ENCODE data around the gene KCNJ6.
A peak's percentile ranks its signal among the peaks of the same experiment; 100 is the strongest.
"Not testable (repeated sequence)": the region's sequence is repeated elsewhere in the genome, so short reads cannot be mapped to it uniquely, and the experiment has no call there.

The KCNJ6 gene

DNA sequence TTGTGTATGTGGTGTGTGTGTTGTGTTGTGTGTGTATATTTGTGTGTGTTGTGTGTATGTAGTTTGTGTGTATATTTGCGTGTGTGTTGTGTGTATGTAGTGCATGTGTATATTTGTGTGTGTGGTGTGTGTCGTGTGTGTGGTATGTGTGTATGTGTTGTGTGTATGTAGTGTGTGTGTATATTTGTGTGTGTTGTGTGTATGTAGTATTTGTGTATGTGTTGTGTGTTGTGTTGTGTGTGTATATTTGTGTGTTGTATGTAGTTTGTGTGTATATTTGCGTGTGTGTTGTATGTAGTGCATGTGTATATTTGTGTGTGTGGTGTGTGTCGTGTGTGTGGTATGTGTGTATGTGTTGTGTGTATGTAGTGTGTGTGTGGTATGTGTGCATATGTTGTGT lies 154.9 kb downstream of the KCNJ6 start:
- H3K36me3 ChIP-seq (ENCODE audit: control insufficient read depth in 4 of 4, insufficient read depth in 4 of 4, low read length in 3 of 4); H3K9me3 ChIP-seq (ENCODE audit: control extremely low read depth in 1 of 5, control insufficient read depth in 4 of 5, insufficient read depth in 2 of 5, low read depth in 1 of 5, low read length in 4 of 5); POLR2A ChIA-PET; H3K4me3 ChIP-seq (ENCODE audit: control insufficient read depth in 1 of 7, extremely low read depth in 1 of 7, insufficient read depth in 4 of 7, low read depth in 2 of 7, low read length in 6 of 7); H3K4me1 ChIP-seq (ENCODE audit: control extremely low read depth in 1 of 4, control insufficient read depth in 4 of 4, insufficient read depth in 4 of 4, low read length in 3 of 4); H3K27ac ChIP-seq (ENCODE audit: insufficient read depth in 1 of 2, low read depth in 1 of 2, low read length in 2 of 2, poor library complexity in 1 of 2, severe bottlenecking in 2 of 2); H3K27me3 ChIP-seq (replicated peaks in 2 of 5; ENCODE audit: control insufficient read depth in 4 of 5, insufficient read depth in 5 of 5, low read length in 4 of 5): not testable (repeated sequence)
- 98% methylated on average over 4 of the region's 4 CpGs for WGBS (ENCODE audit: insufficient coverage)
- CTCF ChIA-PET = interaction anchor here (3.6 kb wide), 1 partner anchor 367 kb away, joined by 36 read pairs; no protein-coding TSS in a partner anchor
- DNase-seq = peak in 1 of 3 donors; percentile 18

DNA sequence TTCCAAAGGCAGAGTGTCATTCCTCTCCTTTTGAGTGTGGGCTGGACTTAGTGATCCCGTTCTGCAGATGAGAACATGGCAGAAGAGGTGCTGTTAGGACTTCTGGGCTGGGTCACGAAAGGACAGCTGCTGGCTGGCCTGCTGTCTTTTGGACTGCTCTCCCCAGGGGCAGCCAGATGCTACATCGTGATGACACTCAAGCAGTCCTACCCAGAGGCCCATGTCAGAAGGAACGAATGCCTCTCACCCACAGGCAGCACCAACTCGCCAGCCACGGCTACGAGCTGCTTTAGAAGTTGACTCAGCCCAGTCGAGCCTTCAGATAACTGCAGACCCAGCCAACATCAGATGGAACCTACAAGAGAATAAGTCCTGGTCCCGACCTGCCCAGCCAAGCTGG lies 156.5 kb downstream of the KCNJ6 start:
- ChIA-PET POLR2A (no interaction called here), CTCF (interaction anchor here (1.0 to 3.6 kb wide), 8 partner anchors 12 to 368 kb away, joined by 3 to 36 read pairs (median 4); partner anchors contain the start of gene KCNJ6)
- Histone ChIP-seq H3K27me3 (replicated peaks in 2 of 5; ENCODE audit: control insufficient read depth in 4 of 5, insufficient read depth in 5 of 5, low read length in 4 of 5) (peaks cover 0 to 15% (median 0%) of the 10 kb centered on the region in 5 experiments), H3K4me1 (ENCODE audit: control extremely low read depth in 1 of 4, control insufficient read depth in 4 of 4, insufficient read depth in 4 of 4, low read length in 3 of 4) (no peaks in the 10 kb centered on the region), H3K27ac (ENCODE audit: insufficient read depth in 1 of 2, low read depth in 1 of 2, low read length in 2 of 2, poor library complexity in 1 of 2, severe bottlenecking in 2 of 2) (no peak overlapping the region), H3K9me3 (ENCODE audit: control extremely low read depth in 1 of 5, control insufficient read depth in 4 of 5, insufficient read depth in 2 of 5, low read depth in 1 of 5, low read length in 4 of 5) (no peaks in the 10 kb centered on the region), H3K36me3 (ENCODE audit: control insufficient read depth in 4 of 4, insufficient read depth in 4 of 4, low read length in 3 of 4) (no peaks in the 10 kb centered on the region), H3K4me3 (ENCODE audit: control insufficient read depth in 1 of 7, extremely low read depth in 1 of 7, insufficient read depth in 4 of 7, low read depth in 2 of 7, low read length in 6 of 7) (no peak overlapping the region)
- 95% methylated on average over 7 of the region's 9 CpGs for WGBS (ENCODE audit: insufficient coverage)
- no peak for DNase-seq

DNA sequence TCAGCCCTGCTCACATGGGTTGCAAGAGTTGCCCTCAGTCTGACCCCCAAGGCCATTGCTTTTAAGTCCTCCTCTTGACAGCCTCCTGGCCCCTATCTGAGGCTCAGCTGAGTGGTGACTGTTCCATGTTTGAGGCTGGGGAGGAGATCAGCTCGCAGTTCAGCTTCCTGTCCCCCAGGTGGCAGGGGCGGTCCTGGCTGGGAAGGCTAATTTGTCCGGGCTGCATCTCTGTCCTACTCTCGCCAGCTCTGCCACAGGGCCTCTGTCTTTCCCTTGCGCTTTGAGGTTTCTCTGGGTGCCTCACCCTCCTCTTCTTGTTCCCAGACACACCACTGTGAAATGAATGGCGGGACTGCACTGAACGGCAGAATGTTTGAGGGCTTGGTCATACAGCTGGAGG lies 157.3 kb downstream of the KCNJ6 start:
- 33% methylated on average over 6 of the region's 7 CpGs for WGBS (ENCODE audit: insufficient coverage)
- H3K36me3 ChIP-seq (ENCODE audit: control insufficient read depth in 4 of 4, insufficient read depth in 4 of 4, low read length in 3 of 4) = no peaks in the 10 kb centered on the region
- no peak overlapping the region for H3K27ac ChIP-seq (ENCODE audit: insufficient read depth in 1 of 2, low read depth in 1 of 2, low read length in 2 of 2, poor library complexity in 1 of 2, severe bottlenecking in 2 of 2)
- POLR2A ChIA-PET = no interaction called here
- DNase-seq = peak; percentile 37 to 70 (median 62)
- CTCF ChIA-PET = interaction anchor here (0.7 to 3.6 kb wide), 15 partner anchors 11 to 599 kb away, joined by 3 to 36 read pairs (median 3); partner anchors contain the start of gene KCNJ6
- H3K4me3 ChIP-seq (ENCODE audit: control insufficient read depth in 1 of 7, extremely low read depth in 1 of 7, insufficient read depth in 4 of 7, low read depth in 2 of 7, low read length in 6 of 7) = no peak overlapping the region
- H3K27me3 ChIP-seq (replicated peaks in 2 of 5; ENCODE audit: control insufficient read depth in 4 of 5, insufficient read depth in 5 of 5, low read length in 4 of 5) = peaks cover 0 to 19% (median 0%) of the 10 kb centered on the region in 5 experiments
- H3K4me1 ChIP-seq (ENCODE audit: control extremely low read depth in 1 of 4, control insufficient read depth in 4 of 4, insufficient read depth in 4 of 4, low read length in 3 of 4) = no peaks in the 10 kb centered on the region
- no peaks in the 10 kb centered on the region for H3K9me3 ChIP-seq (ENCODE audit: control extremely low read depth in 1 of 5, control insufficient read depth in 4 of 5, insufficient read depth in 2 of 5, low read depth in 1 of 5, low read length in 4 of 5)

DNA sequence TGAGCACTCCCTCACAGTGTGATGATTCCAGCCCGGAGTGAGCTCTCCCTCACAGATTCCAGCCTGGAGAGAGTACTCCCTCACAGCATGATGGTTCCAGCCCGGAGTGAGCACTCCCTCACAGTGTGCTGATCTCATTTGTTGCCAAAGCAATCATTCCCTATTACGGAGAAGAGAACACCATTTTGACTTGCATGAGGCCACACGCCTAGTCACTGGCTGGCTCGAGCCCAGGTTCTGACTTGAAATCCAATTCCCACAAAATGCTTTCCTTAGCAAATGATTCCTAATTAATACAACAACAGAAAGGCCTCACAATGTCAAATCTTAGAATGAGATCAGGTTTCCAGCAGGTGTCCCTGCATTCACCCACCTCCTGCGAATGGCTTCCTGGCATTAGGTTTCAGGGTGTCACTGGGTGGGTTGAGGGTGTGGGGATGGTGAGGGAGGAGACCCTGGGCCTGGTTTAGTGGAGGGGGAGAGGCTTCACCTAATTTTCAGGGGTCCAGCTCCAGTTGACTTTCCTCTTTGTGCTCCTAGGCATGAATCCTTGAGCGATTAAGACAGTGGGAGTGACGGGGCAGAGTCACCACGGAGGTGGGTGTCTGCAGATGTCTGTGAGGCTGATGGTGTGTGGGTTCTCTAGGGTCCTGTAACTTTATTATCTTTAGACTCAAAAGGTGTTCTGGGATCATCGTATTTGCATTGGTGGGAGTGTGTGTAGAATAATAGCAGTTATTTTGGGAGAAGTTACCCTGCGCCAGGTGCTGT lies 158.5 kb downstream of the KCNJ6 start:
- ChIA-PET POLR2A (no interaction called here), CTCF (interaction anchor here (1.1 to 3.6 kb wide), 6 partner anchors 10 to 600 kb away, joined by 3 to 36 read pairs (median 8); partner anchors contain the start of gene KCNJ6)
- 65% methylated on average over 6 of the region's 11 CpGs for WGBS (ENCODE audit: insufficient coverage)

DNA sequence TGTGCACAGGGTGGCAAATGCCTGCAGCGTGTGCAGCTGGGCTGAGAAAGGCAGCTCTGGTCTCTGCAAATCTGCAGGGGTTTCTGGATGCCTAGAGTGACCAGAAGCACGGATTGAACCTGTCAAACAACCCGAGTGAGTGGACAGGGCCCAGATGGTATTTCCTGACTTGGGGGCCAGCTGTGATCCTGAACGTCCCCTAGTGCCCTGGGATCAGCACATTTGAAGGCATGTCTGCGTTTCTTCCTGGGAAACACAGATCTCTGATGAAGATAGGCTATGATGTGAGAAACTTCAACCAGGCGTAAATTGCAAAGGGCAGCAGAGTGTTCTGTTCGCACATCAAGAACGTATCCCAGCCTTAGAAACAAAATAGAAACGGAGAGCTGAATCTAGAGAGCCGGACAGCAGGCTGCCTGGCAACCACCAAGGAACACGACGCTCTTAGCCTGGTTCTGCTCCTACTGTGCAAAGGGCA lies 163.1 kb downstream of the KCNJ6 start:
- 75% methylated on average over 12 of the region's 12 CpGs for WGBS (ENCODE audit: insufficient coverage)
- no peak for DNase-seq
- ChIA-PET POLR2A (no interaction called here), CTCF (interaction anchor here (1.5 kb wide), 1 partner anchor 373 kb away, joined by 3 read pairs; no protein-coding TSS in a partner anchor)
- Histone ChIP-seq H3K4me3 (ENCODE audit: control insufficient read depth in 1 of 7, extremely low read depth in 1 of 7, insufficient read depth in 4 of 7, low read depth in 2 of 7, low read length in 6 of 7) (no peak overlapping the region), H3K9me3 (ENCODE audit: control extremely low read depth in 1 of 5, control insufficient read depth in 4 of 5, insufficient read depth in 2 of 5, low read depth in 1 of 5, low read length in 4 of 5) (no peaks in the 10 kb centered on the region), H3K36me3 (ENCODE audit: control insufficient read depth in 4 of 4, insufficient read depth in 4 of 4, low read length in 3 of 4) (no peaks in the 10 kb centered on the region), H3K27ac (ENCODE audit: insufficient read depth in 1 of 2, low read depth in 1 of 2, low read length in 2 of 2, poor library complexity in 1 of 2, severe bottlenecking in 2 of 2) (no peak overlapping the region), H3K27me3 (replicated peaks in 2 of 5; ENCODE audit: control insufficient read depth in 4 of 5, insufficient read depth in 5 of 5, low read length in 4 of 5) (peaks cover 0 to 40% (median 0%) of the 10 kb centered on the region in 5 experiments), H3K4me1 (ENCODE audit: control extremely low read depth in 1 of 4, control insufficient read depth in 4 of 4, insufficient read depth in 4 of 4, low read length in 3 of 4) (no peaks in the 10 kb centered on the region)

More for the DNA sequence above, 158.5 kb downstream of the KCNJ6 start:
- Histone ChIP-seq H3K9me3 (ENCODE audit: control extremely low read depth in 1 of 5, control insufficient read depth in 4 of 5, insufficient read depth in 2 of 5, low read depth in 1 of 5, low read length in 4 of 5) (no peaks in the 10 kb centered on the region), H3K27ac (ENCODE audit: insufficient read depth in 1 of 2, low read depth in 1 of 2, low read length in 2 of 2, poor library complexity in 1 of 2, severe bottlenecking in 2 of 2) (no peak overlapping the region), H3K4me1 (ENCODE audit: control extremely low read depth in 1 of 4, control insufficient read depth in 4 of 4, insufficient read depth in 4 of 4, low read length in 3 of 4) (no peaks in the 10 kb centered on the region), H3K27me3 (replicated peaks in 2 of 5; ENCODE audit: control insufficient read depth in 4 of 5, insufficient read depth in 5 of 5, low read length in 4 of 5) (peaks cover 0 to 30% (median 0%) of the 10 kb centered on the region in 5 experiments), H3K36me3 (ENCODE audit: control insufficient read depth in 4 of 4, insufficient read depth in 4 of 4, low read length in 3 of 4) (no peaks in the 10 kb centered on the region), H3K4me3 (ENCODE audit: control insufficient read depth in 1 of 7, extremely low read depth in 1 of 7, insufficient read depth in 4 of 7, low read depth in 2 of 7, low read length in 6 of 7) (no peak overlapping the region)
- no peak for DNase-seq

DNA sequence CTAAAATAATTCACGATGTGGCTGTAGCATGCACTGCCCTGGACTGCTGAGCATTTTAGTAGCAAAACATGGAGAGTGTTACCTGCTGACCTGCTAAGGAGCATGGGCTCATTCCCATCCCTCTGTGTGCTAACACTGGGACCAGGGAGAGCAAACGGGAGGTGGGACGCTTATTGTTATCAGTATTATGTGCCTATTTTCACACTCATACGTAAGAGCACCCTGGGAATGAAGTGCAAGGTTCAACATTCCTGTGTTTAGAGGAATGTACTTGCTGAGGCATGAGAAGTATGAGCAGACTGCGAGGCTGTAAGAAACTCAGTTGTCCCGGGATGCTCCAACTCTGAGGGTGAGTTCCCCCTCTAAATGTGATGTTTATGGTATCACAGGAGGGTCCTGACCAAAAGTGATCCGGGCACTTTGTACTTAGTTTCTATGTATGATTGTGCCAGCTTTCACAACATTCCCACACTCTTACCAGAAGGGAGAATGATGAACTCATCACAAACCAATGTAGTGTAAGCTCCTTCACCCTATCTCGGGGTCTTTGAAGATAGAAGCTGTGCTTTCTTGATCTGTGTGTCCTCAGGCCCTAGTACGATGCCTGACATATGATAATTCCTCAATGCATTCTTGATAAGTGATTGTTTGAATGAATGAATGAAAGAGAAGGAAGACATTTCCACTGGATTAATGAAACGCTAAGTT lies 164.8 kb downstream of the KCNJ6 start:
- H3K36me3 ChIP-seq (ENCODE audit: control insufficient read depth in 4 of 4, insufficient read depth in 4 of 4, low read length in 3 of 4) = no peaks in the 10 kb centered on the region
- H3K4me3 ChIP-seq (ENCODE audit: control insufficient read depth in 1 of 7, extremely low read depth in 1 of 7, insufficient read depth in 4 of 7, low read depth in 2 of 7, low read length in 6 of 7) = no peak overlapping the region
- peaks cover 0 to 3% (median 0%) of the 10 kb centered on the region in 5 experiments for H3K9me3 ChIP-seq (ENCODE audit: control extremely low read depth in 1 of 5, control insufficient read depth in 4 of 5, insufficient read depth in 2 of 5, low read depth in 1 of 5, low read length in 4 of 5)
- ChIA-PET CTCF (interaction anchor here (1.5 kb wide), 1 partner anchor 375 kb away, joined by 3 read pairs; no protein-coding TSS in a partner anchor), POLR2A (no interaction called here)
- WGBS (ENCODE audit: insufficient coverage) = 91% methylated on average over 9 of the region's 10 CpGs
- no peaks in the 10 kb centered on the region for H3K4me1 ChIP-seq (ENCODE audit: control extremely low read depth in 1 of 4, control insufficient read depth in 4 of 4, insufficient read depth in 4 of 4, low read length in 3 of 4)
- H3K27me3 ChIP-seq (replicated peaks in 2 of 5; ENCODE audit: control insufficient read depth in 4 of 5, insufficient read depth in 5 of 5, low read length in 4 of 5) = peaks cover 0 to 40% (median 3%) of the 10 kb centered on the region in 5 experiments
- no peak overlapping the region for H3K27ac ChIP-seq (ENCODE audit: insufficient read depth in 1 of 2, low read depth in 1 of 2, low read length in 2 of 2, poor library complexity in 1 of 2, severe bottlenecking in 2 of 2)
- no peak for DNase-seq

All from common myeloid progenitor, CD34-positive (primary cell).